ENCODE results near the gene GSTK1. TPM values are rescaled to one million over a fixed set of nuclear protein-coding genes. Genes with fewer than 3 reads are reported as not detected.

Gene GSTK1
- total and polyA plus RNA-seq, 2 of the 8 experiments (the other 6 are each of a cell fraction or from before 2014, with no cell fraction given) = 25.5 to 32.5 TPM

DNA sequence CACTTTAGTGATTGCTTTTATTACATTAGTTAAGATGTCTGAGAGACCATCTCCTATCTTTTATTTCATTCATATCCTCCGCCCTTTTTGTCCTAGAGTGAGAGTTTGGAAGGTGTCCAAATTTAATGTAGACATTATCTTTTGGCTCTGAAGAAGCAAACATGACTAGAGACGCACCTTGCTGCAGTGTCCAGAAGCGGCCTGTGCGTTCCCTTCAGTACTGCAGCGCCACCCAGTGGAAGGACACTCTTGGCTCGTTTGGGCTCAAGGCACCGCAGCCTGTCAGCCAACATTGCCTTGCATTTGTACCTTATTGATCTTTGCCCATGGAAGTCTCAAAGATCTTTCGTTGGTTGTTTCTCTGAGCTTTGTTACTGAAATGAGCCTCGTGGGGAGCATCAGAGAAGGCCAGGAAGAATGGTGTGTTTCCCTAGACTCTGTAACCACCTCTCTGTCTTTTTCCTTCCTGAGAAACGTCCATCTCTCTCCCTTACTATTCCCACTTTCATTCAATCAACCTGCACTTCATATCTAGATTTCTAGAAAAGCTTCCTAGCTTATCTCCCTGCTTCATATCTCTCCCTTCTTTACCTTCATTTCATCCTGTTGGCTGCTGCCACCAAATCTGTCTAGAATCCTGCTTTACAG lies 42.3 kb downstream of the GSTK1 start (continued):
- TF ChIP-seq CHD2 (IDR thresholded peaks at IDR 0.05; ENCODE audit: low read length) (no peak), CBX8 (IDR thresholded peaks at IDR 0.05; ENCODE audit: borderline replicate concordance, low read depth, low read length) (no peak)
